Neuronal stem cell (in vitro differentiated cells): ENCODE data around the gene RASL10A.

Experiments used
- DNase-seq: peaks from one replicate; pipeline ENCODE4 v3.0.0-alpha.2; 2013; ENCODE audit warnings: low spot score
- H2AFZ ChIP-seq: one replicate; pipeline ENCODE4 v1.6.1; 2013; ENCODE audit warnings: mild to moderate bottlenecking, low read length, inconsistent platforms
- H2AK5ac ChIP-seq: 2 replicates; pipeline ENCODE4 v1.6.1; 2013; ENCODE audit warnings: low read depth, mild to moderate bottlenecking, inconsistent platforms, low read length, moderate library complexity, mixed read lengths
- H2BK120ac ChIP-seq: 2 replicates; pipeline ENCODE4 v1.6.1; 2013; ENCODE audit warnings: low read depth, mild to moderate bottlenecking, inconsistent platforms, low read length, moderate library complexity, mixed read lengths
- H2BK12ac ChIP-seq: one replicate; pipeline ENCODE4 v1.6.1; 2013; ENCODE audit warnings: low read length, inconsistent platforms
- H2BK15ac ChIP-seq: 2 replicates; pipeline ENCODE4 v1.6.1; 2013; ENCODE audit warnings: mild to moderate bottlenecking, low read length, inconsistent platforms, mixed read lengths
- H2BK5ac ChIP-seq: one replicate; pipeline ENCODE4 v1.6.1; 2013; ENCODE audit warnings: inconsistent platforms, mild to moderate bottlenecking, low read length, moderate library complexity
- H3K14ac ChIP-seq: one replicate; pipeline ENCODE4 v1.6.1; 2013; ENCODE audit warnings: low read length, inconsistent platforms
- H3K18ac ChIP-seq: 2 replicates; pipeline ENCODE4 v1.6.1; 2013; ENCODE audit warnings: low read length, inconsistent platforms
- H3K23ac ChIP-seq: 2 replicates; pipeline ENCODE4 v1.6.1; 2013; ENCODE audit warnings: low read depth, mild to moderate bottlenecking, mixed read lengths, low read length, inconsistent platforms; ENCODE audit not compliant: poor library complexity
- H3K27ac ChIP-seq: replicated peaks from 3 replicates; pipeline ENCODE4 v1.5.1; 2013; ENCODE audit warnings: low read length, inconsistent platforms
- H3K27me3 ChIP-seq, 3 experiments: 2 replicates each; pipeline ENCODE4 v1.6.1; 2013; ENCODE audit warnings: low read length in 3 of 3, mild to moderate bottlenecking in 2 of 3, inconsistent platforms in 1 of 3, low read depth in 1 of 3, mixed read lengths in 1 of 3, moderate library complexity in 1 of 3; ENCODE audit not compliant: control insufficient read depth in 3 of 3, insufficient read depth in 3 of 3
- H3K36me3 ChIP-seq, 2 donors: replicated peaks in 1 of 2; 2 replicates each; pipeline ENCODE4 v1.6.1; 2013; ENCODE audit warnings: low read length in 2 of 2; ENCODE audit not compliant: control insufficient read depth in 2 of 2, insufficient read depth in 2 of 2
- H3K4ac ChIP-seq: 2 replicates; pipeline ENCODE4 v1.6.1; 2013; ENCODE audit warnings: inconsistent platforms, mild to moderate bottlenecking, low read length, moderate library complexity
- H3K4me1 ChIP-seq, 2 donors: 1 replicate in 1 of 2; 2 replicates in 1 of 2; pipeline ENCODE4 v1.6.1; 2013; ENCODE audit warnings: low read length in 2 of 2, low read depth in 1 of 2; ENCODE audit not compliant: control insufficient read depth in 2 of 2, insufficient read depth in 1 of 2
- H3K4me2 ChIP-seq: one replicate; pipeline ENCODE4 v1.6.1; 2013; ENCODE audit warnings: mild to moderate bottlenecking, low read length, inconsistent platforms; ENCODE audit not compliant: insufficient read depth, poor library complexity, severe bottlenecking
- H3K4me3 ChIP-seq, 2 donors: 2 replicates each; pipeline ENCODE4 v1.5.1; 2013; ENCODE audit warnings: low read length in 2 of 2, mild to moderate bottlenecking in 2 of 2, inconsistent platforms in 1 of 2, moderate library complexity in 1 of 2
- H3K79me1 ChIP-seq: one replicate; pipeline ENCODE4 v1.6.1; 2013; ENCODE audit warnings: low read depth, mild to moderate bottlenecking, inconsistent platforms, low read length, moderate library complexity
- H3K9ac ChIP-seq: one replicate; pipeline ENCODE4 v1.6.1; 2013; ENCODE audit warnings: mild to moderate bottlenecking, low read depth, low read length, inconsistent platforms; ENCODE audit not compliant: poor library complexity
- H3K9me3 ChIP-seq, 2 donors: replicated peaks in 1 of 2; 2 replicates each; pipeline versions ENCODE3 to v1.6.1; 2013; ENCODE audit warnings: low read length in 2 of 2, mild to moderate bottlenecking in 2 of 2, inconsistent platforms in 1 of 2, low read depth in 1 of 2, mixed read lengths in 1 of 2, moderate library complexity in 1 of 2; ENCODE audit not compliant: control insufficient read depth in 2 of 2, insufficient read depth in 1 of 2
- H4K8ac ChIP-seq: one replicate; pipeline ENCODE4 v1.6.1; 2013; ENCODE audit warnings: low read depth, mild to moderate bottlenecking, inconsistent platforms, low read length, moderate library complexity
- H4K91ac ChIP-seq: one replicate; pipeline ENCODE4 v1.6.1; 2013; ENCODE audit warnings: low read length, low read depth, mild to moderate bottlenecking, inconsistent platforms; ENCODE audit not compliant: poor library complexity
- WGBS, 2 donors: extraction: QIAGEN DNeasy Blood & Tissue Kit; methylation state at CpG; one replicate each; pipeline ENCODE4 v1.1.7; 2013; ENCODE audit warnings: missing lambda C conversion rate in 2 of 2, mixed read lengths in 1 of 2; ENCODE audit not compliant: insufficient read length in 2 of 2, insufficient replicate concordance in 1 of 2; ENCODE audit errors: extremely low coverage in 2 of 2; 5-methylcytosine and 5-hydroxymethylcytosine counted together

Gene RASL10A

DNA sequence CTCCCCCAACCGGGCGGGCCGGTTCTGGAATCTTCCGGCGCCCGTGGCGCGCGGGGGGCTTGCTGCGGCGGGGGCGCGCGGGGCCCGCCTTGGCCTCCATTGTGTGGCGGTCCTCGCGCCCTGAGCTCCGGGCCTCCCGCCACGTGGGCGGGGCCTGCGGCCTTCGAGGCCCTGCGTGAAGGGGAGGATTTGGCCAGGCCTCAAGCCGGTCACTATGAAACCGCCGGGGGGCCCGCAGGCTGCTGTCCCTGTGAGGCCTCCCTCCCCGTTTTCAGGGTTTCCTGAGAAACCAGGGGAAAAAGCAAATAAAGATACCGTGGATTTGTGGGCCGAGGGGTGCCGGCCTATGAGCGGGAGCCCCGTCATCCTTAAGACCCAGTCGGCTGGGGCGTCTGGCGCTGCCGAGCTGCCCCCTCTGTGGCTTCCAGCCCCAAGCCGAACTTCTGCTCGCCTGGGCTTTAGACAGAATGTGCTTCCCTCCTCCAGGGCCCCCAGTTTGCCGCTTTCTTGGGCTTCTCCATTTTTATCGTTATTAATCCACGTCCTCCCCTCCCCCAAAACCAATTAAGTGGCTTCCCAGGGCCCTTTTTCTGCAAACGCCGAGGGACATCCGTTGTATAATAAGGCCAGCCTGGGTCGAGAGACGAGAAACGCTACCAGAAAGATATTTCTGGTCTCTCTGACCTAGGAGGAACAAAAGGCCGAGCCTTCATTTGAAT is 46.8 kb downstream of the RASL10A start:
- H3K9me3 ChIP-seq, result no peaks in the 10 kb centered on the region
- H3K4me3 ChIP-seq, result peak overlapping the region; percentile 70 to 94
- H2AK5ac ChIP-seq, result peak overlapping the region; percentile 49
- H3K4me1 ChIP-seq, result peaks cover 13 to 39% of the 10 kb centered on the region in 2 donors
- H2BK12ac ChIP-seq, result peak overlapping the region; percentile 41
- H3K4ac ChIP-seq, result no peak overlapping the region
- peak overlapping the region; percentile 99 for H3K18ac ChIP-seq
- peak overlapping the region; percentile 14 for H3K23ac ChIP-seq
- H2BK15ac ChIP-seq, result peak overlapping the region; percentile 38
- H3K36me3 ChIP-seq, result peaks cover 22 to 72% of the 10 kb centered on the region in 2 donors
- H4K91ac ChIP-seq, result peak overlapping the region; percentile 28
- H3K27ac ChIP-seq, result peak overlapping the region; percentile 95
- WGBS, 2 donors, result no CpG with 5 or more reads among the region's 51 CpGs
- peaks cover 20% of the 10 kb centered on the region for H3K79me1 ChIP-seq
- H2AFZ ChIP-seq, result peak overlapping the region; percentile 100
- no peak overlapping the region for H2BK120ac ChIP-seq
- H3K27me3 ChIP-seq, result no peaks in the 10 kb centered on the region
- H3K9ac ChIP-seq, result peak overlapping the region; percentile 92
- peak overlapping the region; percentile 98 for H2BK5ac ChIP-seq
- H4K8ac ChIP-seq, result no peak overlapping the region
- H3K4me2 ChIP-seq, result peak overlapping the region; percentile 79
- peak; percentile 69 for DNase-seq
- H3K14ac ChIP-seq, result peak overlapping the region; percentile 22

DNA sequence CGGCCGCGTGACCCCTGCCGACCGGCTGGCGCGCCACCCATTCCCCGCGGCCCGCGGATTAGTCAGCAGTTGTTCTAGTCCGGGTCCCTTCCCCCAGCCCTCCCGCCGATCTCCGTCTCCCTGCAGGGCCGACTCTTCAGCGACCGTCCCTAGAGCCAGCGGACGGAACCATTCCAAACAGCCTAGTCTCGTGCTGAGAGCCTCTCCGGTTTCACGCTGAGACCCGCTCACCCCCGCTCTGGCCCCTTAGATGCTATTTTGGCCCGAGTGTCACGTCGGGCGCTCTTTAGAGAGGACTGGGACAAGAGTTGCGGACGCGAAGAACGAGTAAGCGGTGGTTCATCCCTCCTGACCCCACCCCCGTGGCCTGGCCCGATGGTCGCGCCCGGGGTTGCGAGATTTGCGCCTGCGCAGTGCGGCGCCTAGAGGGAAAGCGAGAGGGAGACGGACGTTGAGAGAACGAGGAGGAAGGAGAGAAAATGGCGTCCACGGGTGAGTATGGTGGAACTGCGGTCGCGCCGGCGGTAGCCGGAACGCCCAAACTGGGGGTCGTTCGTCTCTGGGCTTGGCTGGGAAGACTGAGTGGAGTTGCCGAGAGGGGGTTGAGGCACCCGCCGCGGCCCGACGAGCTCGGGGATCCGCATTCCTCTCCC is 47.5 kb downstream of the RASL10A start, which contains the start of the genes EWSR1 and RHBDD3:
EWSR1 (plus strand) TSS at position 411 of the 653 bp plus-strand sequence; CDS start at position 480, 69 bp downstream.
RHBDD3 (minus strand) TSS at position 124 of the 653 bp plus-strand sequence. CDS start 2,355 bp downstream, outside the sequence.
- peak within 1 kb of the TSS; percentile 85 for H3K14ac ChIP-seq
- H2BK120ac ChIP-seq, result peak within 1 kb of the TSS; percentile 98
- peak within 1 kb of the TSS; percentile 93 for H3K9ac ChIP-seq
- peaks cover 13 to 39% of the 10 kb centered on the region in 2 donors for H3K4me1 ChIP-seq
- peak within 1 kb of the TSS; percentile 99 for H4K91ac ChIP-seq
- H2BK15ac ChIP-seq, result peak within 1 kb of the TSS; percentile 38
- H3K27ac ChIP-seq, result peak within 1 kb of the TSS; percentile 95
- peaks cover 20% of the 10 kb centered on the region for H3K79me1 ChIP-seq
- peak within 1 kb of the TSS; percentile 100 for H3K18ac ChIP-seq
- peak within 1 kb of the TSS; percentile 100 for H2AFZ ChIP-seq
- no peaks in the 10 kb centered on the region for H3K9me3 ChIP-seq
- peak within 1 kb of the TSS; percentile 70 to 94 for H3K4me3 ChIP-seq
- WGBS, 2 donors, result no CpG with 5 or more reads among the region's 67 CpGs
- peak within 1 kb of the TSS; percentile 84 for H3K4me2 ChIP-seq
- peak within 1 kb of the TSS; percentile 85 for H3K23ac ChIP-seq
- H3K27me3 ChIP-seq, result no peaks in the 10 kb centered on the region
- DNase-seq, result peak; percentile 97
- peak within 1 kb of the TSS; percentile 7 for H3K4ac ChIP-seq
- peak within 1 kb of the TSS; percentile 41 for H2BK12ac ChIP-seq
- H2AK5ac ChIP-seq, result peak within 1 kb of the TSS; percentile 49
- H3K36me3 ChIP-seq, result peaks cover 22 to 68% of the 10 kb centered on the region in 2 donors
- no peak within 1 kb of the TSS for H4K8ac ChIP-seq
- H2BK5ac ChIP-seq, result peak within 1 kb of the TSS; percentile 98

DNA sequence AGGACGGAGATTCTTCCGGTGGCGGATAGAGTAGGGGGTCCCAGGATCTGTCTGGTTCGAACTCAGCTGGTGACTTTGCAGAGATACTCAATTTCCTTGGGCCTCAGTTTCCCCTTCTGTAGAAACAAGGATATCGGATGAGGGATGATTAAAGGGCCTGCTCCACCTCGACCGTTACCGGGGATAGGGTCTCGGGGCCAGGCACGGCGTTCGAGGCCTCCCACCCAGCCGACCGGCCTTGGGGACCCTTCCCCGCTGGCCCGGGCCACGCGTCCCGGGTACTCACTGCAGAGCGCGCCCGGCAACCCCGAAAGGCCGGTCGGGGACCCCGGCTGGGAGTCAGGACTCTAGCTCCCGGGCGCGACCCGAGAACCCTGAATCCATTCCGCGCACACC is 48.0 kb downstream of the RASL10A start:
- H3K27ac ChIP-seq, result peak overlapping the region; percentile 95
- H2AFZ ChIP-seq, result peak overlapping the region; percentile 100
- H3K79me1 ChIP-seq, result peaks cover 20% of the 10 kb centered on the region
- H3K14ac ChIP-seq, result no peak overlapping the region
- peak overlapping the region; percentile 83 for H3K9ac ChIP-seq
- peaks cover 13 to 39% of the 10 kb centered on the region in 2 donors for H3K4me1 ChIP-seq
- H2BK5ac ChIP-seq, result peak overlapping the region; percentile 98
- H3K18ac ChIP-seq, result peak overlapping the region; percentile 100
- no peaks in the 10 kb centered on the region for H3K9me3 ChIP-seq
- H2AK5ac ChIP-seq, result no peak overlapping the region
- H3K36me3 ChIP-seq, result peaks cover 22 to 62% of the 10 kb centered on the region in 2 donors
- peak overlapping the region; percentile 98 for H2BK120ac ChIP-seq
- no peak overlapping the region for H2BK12ac ChIP-seq
- H3K4me3 ChIP-seq, result peak overlapping the region; percentile 70 to 94
- WGBS, 2 donors, result no CpG with 5 or more reads among the region's 32 CpGs
- no peak overlapping the region for H4K91ac ChIP-seq
- no peak overlapping the region for H4K8ac ChIP-seq
- no peak for DNase-seq
- no peak overlapping the region for H2BK15ac ChIP-seq
- H3K4ac ChIP-seq, result no peak overlapping the region
- H3K4me2 ChIP-seq, result peak overlapping the region; percentile 77
- peak overlapping the region; percentile 85 for H3K23ac ChIP-seq
- H3K27me3 ChIP-seq, result no peaks in the 10 kb centered on the region
